Endodermal cell (in vitro differentiated cells): ENCODE results near the gene CLCN5. TPM values are rescaled to one million over a fixed set of nuclear protein-coding genes. Genes with fewer than 3 reads are reported as not detected.

Experiments
- DNase-seq: peaks from one replicate; pipeline ENCODE4 v3.0.0-alpha.2; 2017
- H3K27ac ChIP-seq: 2 replicates; pipeline ENCODE4 v1.5.1; 2013; ENCODE audit warnings: mild to moderate bottlenecking, low read depth, low read length, moderate library complexity
- H3K27me3 ChIP-seq: 2 replicates; pipeline ENCODE4 v1.6.1; 2013; ENCODE audit warnings: mild to moderate bottlenecking, low read length, moderate library complexity; ENCODE audit not compliant: insufficient read depth, control insufficient read depth, poor library complexity, severe bottlenecking
- H3K36me3 ChIP-seq: 2 replicates; pipeline ENCODE4 v1.7.0; 2013; ENCODE audit warnings: mild to moderate bottlenecking, low read length, moderate library complexity; ENCODE audit not compliant: control insufficient read depth, insufficient read depth
- H3K4me1 ChIP-seq: one replicate; pipeline ENCODE4 v1.7.0; 2013; ENCODE audit warnings: low read length; ENCODE audit not compliant: control insufficient read depth, insufficient read depth
- H3K4me3 ChIP-seq: 2 replicates; pipeline ENCODE4 v1.5.1; 2013; ENCODE audit warnings: mild to moderate bottlenecking, low read length, moderate library complexity
- H3K9ac ChIP-seq: 2 replicates; pipeline ENCODE4 v1.6.1; 2013; ENCODE audit warnings: mild to moderate bottlenecking, low read length, moderate library complexity; ENCODE audit not compliant: poor library complexity, severe bottlenecking; ENCODE audit errors: extremely low read depth
- H3K9me3 ChIP-seq: 2 replicates; pipeline ENCODE4 v1.6.1; 2013; ENCODE audit warnings: mild to moderate bottlenecking, low read length, moderate library complexity; ENCODE audit not compliant: control insufficient read depth
- H3K27ac Mint-ChIP-seq: 2 replicates; pipeline ENCODE4 v1.8.0; 2020; ENCODE audit warnings: mixed read lengths
- H3K27me3 Mint-ChIP-seq: 2 replicates; pipeline ENCODE4 v1.8.0; 2021; ENCODE audit warnings: mild to moderate bottlenecking, mixed read lengths; ENCODE audit not compliant: insufficient read depth
- H3K36me3 Mint-ChIP-seq: 2 replicates; pipeline ENCODE4 v1.8.0; 2020; ENCODE audit warnings: low read depth, mixed read lengths
- H3K4me1 Mint-ChIP-seq: 2 replicates; pipeline ENCODE4 v1.8.0; 2020; ENCODE audit warnings: mixed read lengths
- H3K4me3 Mint-ChIP-seq: 2 replicates; pipeline ENCODE4 v1.8.0; 2020; ENCODE audit warnings: mild to moderate bottlenecking, moderate library complexity, mixed read lengths
- H3K9me3 Mint-ChIP-seq: 2 replicates; pipeline ENCODE4 v1.8.0; 2020; ENCODE audit warnings: mild to moderate bottlenecking, mixed read lengths
- WGBS, 2 experiments: methylation state at CpG; one replicate each; pipeline versions ENCODE4 v1.1.5 to v1.1.7; 2013; ENCODE audit warnings: missing lambda C conversion rate in 2 of 2, mixed read lengths in 1 of 2; ENCODE audit not compliant: insufficient coverage in 1 of 2, insufficient read length in 1 of 2; 5-methylcytosine and 5-hydroxymethylcytosine counted together
- total RNA-seq, 2 donors: library from RNA; stranded (reverse); fragmentation: NEBNext Ultra II Directional in 1 of 2; extraction: Animal tissue kit (Norgen Biotek cat#: 25700) in 1 of 2; gene quantifications; 2 replicates in 1 of 2; 3 replicates in 1 of 2; pipeline ENCODE4 v1.2.1, GENCODE V29; 2021
- TF ChIP-seq, protein P1 (sequence below): fragments of 200-600 bp; sonication (generic); conservative IDR thresholded peaks from 2 replicates; pipeline ENCODE4 v1.5.0; 2021; ENCODE audit warnings: antibody characterized with exemption, mild to moderate bottlenecking

Gene CLCN5
- total RNA-seq, 2 donors from 2014 or later, result 12.9 to 18.9 TPM

DNA sequence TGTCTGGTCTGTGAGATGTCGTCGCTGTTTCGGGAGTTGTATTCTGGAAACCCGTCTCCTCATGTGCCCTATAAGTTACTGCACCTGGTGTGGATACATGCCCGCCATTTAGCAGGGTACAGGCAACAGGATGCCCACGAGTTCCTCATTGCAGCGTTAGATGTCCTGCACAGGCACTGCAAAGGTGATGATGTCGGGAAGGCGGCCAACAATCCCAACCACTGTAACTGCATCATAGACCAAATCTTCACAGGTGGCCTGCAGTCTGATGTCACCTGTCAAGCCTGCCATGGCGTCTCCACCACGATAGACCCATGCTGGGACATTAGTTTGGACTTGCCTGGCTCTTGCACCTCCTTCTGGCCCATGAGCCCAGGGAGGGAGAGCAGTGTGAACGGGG is 41.7 kb upstream of the CLCN5 start:
- peaks cover 54% of the 10 kb centered on the region for H3K9me3 Mint-ChIP-seq
- peak overlapping the region; percentile 83 for H3K4me3 ChIP-seq
- peak overlapping the region; percentile 67 for H3K4me3 Mint-ChIP-seq
- no peak for DNase-seq
- TF ChIP-seq, protein P1, sequence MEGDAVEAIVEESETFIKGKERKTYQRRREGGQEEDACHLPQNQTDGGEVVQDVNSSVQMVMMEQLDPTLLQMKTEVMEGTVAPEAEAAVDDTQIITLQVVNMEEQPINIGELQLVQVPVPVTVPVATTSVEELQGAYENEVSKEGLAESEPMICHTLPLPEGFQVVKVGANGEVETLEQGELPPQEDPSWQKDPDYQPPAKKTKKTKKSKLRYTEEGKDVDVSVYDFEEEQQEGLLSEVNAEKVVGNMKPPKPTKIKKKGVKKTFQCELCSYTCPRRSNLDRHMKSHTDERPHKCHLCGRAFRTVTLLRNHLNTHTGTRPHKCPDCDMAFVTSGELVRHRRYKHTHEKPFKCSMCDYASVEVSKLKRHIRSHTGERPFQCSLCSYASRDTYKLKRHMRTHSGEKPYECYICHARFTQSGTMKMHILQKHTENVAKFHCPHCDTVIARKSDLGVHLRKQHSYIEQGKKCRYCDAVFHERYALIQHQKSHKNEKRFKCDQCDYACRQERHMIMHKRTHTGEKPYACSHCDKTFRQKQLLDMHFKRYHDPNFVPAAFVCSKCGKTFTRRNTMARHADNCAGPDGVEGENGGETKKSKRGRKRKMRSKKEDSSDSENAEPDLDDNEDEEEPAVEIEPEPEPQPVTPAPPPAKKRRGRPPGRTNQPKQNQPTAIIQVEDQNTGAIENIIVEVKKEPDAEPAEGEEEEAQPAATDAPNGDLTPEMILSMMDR, result no peak
- H3K27me3 Mint-ChIP-seq, result peaks cover 7% of the 10 kb centered on the region
- no peaks in the 10 kb centered on the region for H3K36me3 ChIP-seq
- H3K27ac ChIP-seq, result no peak overlapping the region
- no peaks in the 10 kb centered on the region for H3K4me1 Mint-ChIP-seq
- no peaks in the 10 kb centered on the region for H3K27me3 ChIP-seq
- H3K36me3 Mint-ChIP-seq, result peaks cover 5% of the 10 kb centered on the region
- 95 to 100% methylated on average over 1 to 12 of the region's 12 CpGs for WGBS, 2 experiments
- no peak overlapping the region for H3K27ac Mint-ChIP-seq
- H3K9me3 ChIP-seq, result no peaks in the 10 kb centered on the region
- H3K4me1 ChIP-seq, result no peaks in the 10 kb centered on the region
- no peak overlapping the region for H3K9ac ChIP-seq

DNA sequence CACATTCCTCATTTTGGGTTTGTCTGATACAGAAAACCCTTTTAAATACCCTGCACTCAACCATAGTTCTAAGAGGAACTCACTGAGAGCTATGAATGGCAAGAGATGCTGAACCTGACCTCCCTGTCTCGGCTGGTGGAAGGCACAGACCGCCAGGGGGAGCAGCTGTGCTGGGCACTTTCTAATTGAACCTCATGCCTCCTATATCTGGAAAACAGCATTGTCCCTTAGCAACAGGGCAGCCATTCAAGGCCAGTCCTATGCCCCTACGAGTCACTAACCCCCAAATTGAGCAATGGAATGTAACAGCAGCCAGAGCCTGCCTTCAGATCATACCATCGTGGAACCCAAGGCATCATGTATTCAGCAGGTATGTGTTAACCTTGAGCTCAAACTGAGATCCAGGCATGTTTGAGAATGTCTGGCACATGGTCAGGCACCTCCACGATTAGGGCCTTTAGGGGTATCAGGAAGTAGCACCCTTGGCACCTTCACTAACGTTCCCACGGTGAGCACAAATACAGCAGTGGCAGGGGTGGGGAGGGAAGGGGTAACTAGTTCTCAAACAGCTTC is 38.0 kb upstream of the CLCN5 start:
- H3K27ac Mint-ChIP-seq, result peak overlapping the region; percentile 62
- TF ChIP-seq, protein P1, result peak; percentile 83

DNA sequence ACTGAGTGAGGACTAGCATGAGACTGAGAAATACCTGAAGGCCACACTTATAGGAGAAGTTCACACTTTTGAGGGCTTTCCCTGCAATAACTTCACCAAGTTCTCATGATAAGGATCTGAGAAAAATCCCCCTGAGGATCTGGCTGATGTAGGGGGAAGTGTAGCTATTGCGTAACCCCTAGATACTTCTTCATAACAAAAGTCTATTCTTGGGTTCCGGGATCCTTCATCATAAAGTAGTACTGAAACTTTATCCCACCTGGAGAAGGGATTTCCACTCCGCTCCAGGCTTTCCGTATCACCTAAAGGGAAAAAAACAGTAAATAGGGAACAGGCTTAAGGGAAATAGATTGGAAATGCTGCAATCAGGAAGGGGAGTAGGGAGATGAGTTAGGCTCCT is 29.9 kb upstream of the CLCN5 start:
- 93 to 100% methylated on average over 2 to 3 of the region's 4 CpGs for WGBS, 2 experiments

More for the DNA sequence above, 38.0 kb upstream of the CLCN5 start:
- H3K9me3 ChIP-seq, result no peaks in the 10 kb centered on the region
- no peak overlapping the region for H3K9ac ChIP-seq
- Mint-ChIP-seq H3K4me3 (no peak overlapping the region), H3K9me3 (peaks cover 66% of the 10 kb centered on the region), H3K27me3 (no peaks in the 10 kb centered on the region), H3K4me1 (no peaks in the 10 kb centered on the region), H3K36me3 (peaks cover 5% of the 10 kb centered on the region)
- DNase-seq, result peak; percentile 88
- H3K27ac ChIP-seq, result no peak overlapping the region
- H3K27me3 ChIP-seq, result no peaks in the 10 kb centered on the region
- no peaks in the 10 kb centered on the region for H3K36me3 ChIP-seq
- H3K4me3 ChIP-seq, result no peak overlapping the region
- H3K4me1 ChIP-seq, result no peaks in the 10 kb centered on the region
- WGBS, 2 experiments, result 53% methylated on average over 7 of the region's 7 CpGs; no CpG with 5 or more reads in 1 of the 2 experiments

More for the DNA sequence above, 29.9 kb upstream of the CLCN5 start:
- peaks cover 46% of the 10 kb centered on the region for H3K9me3 Mint-ChIP-seq
- Histone ChIP-seq H3K4me1 (no peaks in the 10 kb centered on the region), H3K27ac (no peak overlapping the region), H3K27me3 (no peaks in the 10 kb centered on the region), H3K36me3 (no peaks in the 10 kb centered on the region), H3K9me3 (no peaks in the 10 kb centered on the region), H3K4me3 (no peak overlapping the region), H3K9ac (no peak overlapping the region)
- peaks cover 3% of the 10 kb centered on the region for H3K27me3 Mint-ChIP-seq
- no peak overlapping the region for H3K27ac Mint-ChIP-seq
- H3K4me1 Mint-ChIP-seq, result no peaks in the 10 kb centered on the region
- TF ChIP-seq, protein P1, result no peak
- DNase-seq, result no peak
- no peaks in the 10 kb centered on the region for H3K36me3 Mint-ChIP-seq
- no peak overlapping the region for H3K4me3 Mint-ChIP-seq
